HCT116 (cell line): ENCODE measurements around the gene NAT16. TPM values are rescaled to one million over a fixed set of nuclear protein-coding genes. Genes with fewer than 3 reads are reported as not detected.
A peak's percentile ranks its signal among the peaks of the same experiment; 100 is the strongest.

Source experiments
- ATAC-seq: fragments of 200-7000 bp; cut with Tn5 transposase; 2 replicates; pipeline ENCODE4 v1.9.1; 2020; ENCODE audit warnings: mild to moderate bottlenecking, moderate library complexity
- BruUV-seq: library from RNA; stranded (reverse); fragments of 400-500 nt; replicated peaks from 2 replicates; lab custom pipeline; 2021; lab: Mats Ljungman, UMichigan
- CTCF ChIA-PET: fragments of 300-600 bp; sonication (Branson Sonifier 250); formaldehyde crosslinking; loops from one replicate; lab custom pipeline; 2021; ENCODE audit warnings: antibody characterized with exemption; lab: Charles Lee
- POLR2A ChIA-PET: fragments of 300-600, 350-600 bp; sonication (Branson Sonifier 250); formaldehyde crosslinking; loops from one replicate; lab custom pipeline; 2021; ENCODE audit warnings: antibody characterized with exemption; lab: Charles Lee
- RAD21 ChIA-PET, 2 experiments: fragments of 300-600 bp; sonication (Branson Sonifier 250); formaldehyde crosslinking; loops; one replicate each; lab custom pipeline; 2023; ENCODE audit warnings: low total read pairs in 2 of 2; ENCODE audit not compliant: uncharacterized antibody in 2 of 2, unreplicated experiment in 2 of 2, low non-redundant PET in 1 of 2; lab: Charles Lee
- DNase-seq: peaks from one replicate; pipeline ENCODE4 v3.0.0-alpha.2; 2010; ENCODE audit warnings: low read depth, low spot score
- H2AFZ ChIP-seq: fragments of 200-600 bp; shearing (Covaris generic), sonication (generic); 2 replicates; pipeline ENCODE4 v1.6.1; 2017; ENCODE audit warnings: low read depth, mixed run types, mixed read lengths, antibody characterized with exemption, low read length; ENCODE audit not compliant: poor library complexity, severe bottlenecking
- H3K27ac ChIP-seq: 2 replicates; pipeline ENCODE4 v1.5.1; 2012; ENCODE audit warnings: low read depth, low read length
- H3K27me3 ChIP-seq: fragments of 200-600 bp; sonication (generic); 2 replicates; pipeline ENCODE4 v1.6.1; 2016; ENCODE audit warnings: mixed run types, low read length, mixed read lengths; ENCODE audit not compliant: insufficient read depth
- H3K36me3 ChIP-seq, 2 experiments: fragments of 200-500 bp in 1 of 2; fragments of 200-600 bp in 1 of 2; sonication (Bioruptor generic) in 1 of 2; sonication (generic) in 1 of 2; 2 replicates each; pipeline versions ENCODE4 v1.5.1 to v1.6.1; 2014 to 2016; ENCODE audit warnings: low read length in 2 of 2, inconsistent platforms in 1 of 2, mixed read lengths in 1 of 2, mixed run types in 1 of 2; ENCODE audit not compliant: insufficient read depth in 2 of 2, control insufficient read depth in 1 of 2
- H3K4me1 ChIP-seq, 2 experiments: fragments of 200-600 bp in 1 of 2; sonication (generic) in 1 of 2; 2 replicates each; pipeline versions ENCODE4 v1.5.1 to v1.6.1; 2012 to 2017; ENCODE audit warnings: low read length in 2 of 2, inconsistent platforms in 1 of 2, mild to moderate bottlenecking in 1 of 2, mixed read lengths in 1 of 2, mixed run types in 1 of 2, moderate library complexity in 1 of 2; ENCODE audit not compliant: insufficient read depth in 2 of 2, control insufficient read depth in 1 of 2
- H3K4me2 ChIP-seq: fragments of 200-600 bp; sonication (generic); 2 replicates; pipeline ENCODE4 v1.6.1; 2017; ENCODE audit warnings: mixed run types, low read length, mixed read lengths
- H3K4me3 ChIP-seq, 2 experiments: fragments of 200-600 bp in 1 of 2; sonication (generic) in 1 of 2; replicated peaks in 1 of 2; 2 replicates each; pipeline ENCODE4 v1.5.1; 2011 to 2016; ENCODE audit warnings: low read length in 2 of 2, control low read depth in 1 of 2, low read depth in 1 of 2, mild to moderate bottlenecking in 1 of 2, mixed read lengths in 1 of 2, mixed run types in 1 of 2
- H3K79me2 ChIP-seq: fragments of 200-600 bp; sonication (generic); 2 replicates; pipeline ENCODE4 v1.6.1; 2017; ENCODE audit warnings: mild to moderate bottlenecking, mixed run types, low read length, moderate library complexity, mixed read lengths; ENCODE audit not compliant: insufficient read depth
- H3K9ac ChIP-seq: fragments of 200-600 bp; sonication (generic); 2 replicates; pipeline ENCODE4 v1.6.1; 2016; ENCODE audit warnings: low read length, mixed read lengths
- H3K9me2 ChIP-seq: fragments of 200-600 bp; sonication (generic), shearing (Covaris generic); 2 replicates; pipeline ENCODE4 v1.6.1; 2017; ENCODE audit warnings: mixed run types, mild to moderate bottlenecking, moderate library complexity; ENCODE audit not compliant: insufficient read depth
- H3K9me3 ChIP-seq, 2 experiments: fragments of 200-500 bp in 1 of 2; fragments of 200-600 bp in 1 of 2; sonication (Bioruptor generic) in 1 of 2; sonication (generic) in 1 of 2; 2 replicates each; pipeline ENCODE4 v1.6.1; 2014 to 2017; ENCODE audit warnings: low read length in 2 of 2, mixed read lengths in 2 of 2, inconsistent platforms in 1 of 2, low read depth in 1 of 2, mild to moderate bottlenecking in 1 of 2, mixed run types in 1 of 2, moderate library complexity in 1 of 2; ENCODE audit not compliant: control insufficient read depth in 1 of 2, insufficient read depth in 1 of 2
- H4K20me1 ChIP-seq: fragments of 200-600 bp; sonication (generic), shearing (Covaris generic); 2 replicates; pipeline ENCODE4 v1.6.1; 2017; ENCODE audit warnings: mixed run types, mild to moderate bottlenecking, moderate library complexity; ENCODE audit not compliant: insufficient read depth
- CBX3 ChIP-seq: IDR thresholded peaks from 2 replicates; pipeline ENCODE4 v1.6.1; 2012; ENCODE audit warnings: low read depth
- EGR1 ChIP-seq: IDR thresholded peaks from 2 replicates; pipeline ENCODE4 v1.6.1; 2012; ENCODE audit warnings: low read depth
- EZH2 ChIP-seq: fragments of 200-600 bp; sonication (generic); IDR thresholded peaks from 2 replicates; pipeline ENCODE4 v1.6.1; 2017; ENCODE audit warnings: antibody characterized with exemption, mixed run types
- EZH2phosphoT487 ChIP-seq: fragments of 200-600 bp; IDR thresholded peaks from 2 replicates; pipeline ENCODE4 v1.6.1; 2018; ENCODE audit warnings: antibody characterized with exemption, borderline replicate concordance
- JUND ChIP-seq: IDR thresholded peaks from 2 replicates; pipeline ENCODE4 v1.6.1; 2012
- POLR2A ChIP-seq: IDR thresholded peaks from 2 replicates; pipeline ENCODE4 v1.7.0; 2011; ENCODE audit warnings: borderline replicate concordance; ENCODE audit not compliant: insufficient read depth, insufficient read length; ENCODE audit errors: extremely low read depth
- POLR2AphosphoS5 ChIP-seq: IDR thresholded peaks from 2 replicates; pipeline ENCODE4 v1.6.1; 2011; ENCODE audit warnings: mild to moderate bottlenecking, low read depth, low read length, moderate library complexity
- SRF ChIP-seq: IDR thresholded peaks from 2 replicates; pipeline ENCODE4 v1.6.1; 2012; ENCODE audit warnings: low read depth
- TCF7L2 ChIP-seq: IDR thresholded peaks from 2 replicates; pipeline ENCODE4 v1.7.0; 2011; ENCODE audit warnings: borderline replicate concordance, inconsistent platforms; ENCODE audit not compliant: insufficient read depth, insufficient read length; ENCODE audit errors: extremely low read depth
- YY1 ChIP-seq: IDR thresholded peaks from 2 replicates; pipeline ENCODE4 v1.6.1; 2011; ENCODE audit warnings: low read length, low read depth, moderate library complexity, mild to moderate bottlenecking; ENCODE audit not compliant: insufficient replicate concordance; ENCODE audit errors: extremely low read depth
- intact Hi-C: fragments of 100-400 bp; cut with micrococcal nuclease; formaldehyde crosslinking; loops from 2 replicates; pipeline ENCODE4 v1.10.0; 2022
- total RNA-seq: library from RNA; stranded (reverse); gene quantifications from one replicate; pipeline ENCODE4 v1.2.1, GENCODE V29; 2021; ENCODE audit not compliant: unreplicated experiment
- TF ChIP-seq, protein P1 (sequence below): IDR thresholded peaks from 2 replicates; pipeline ENCODE4 v1.6.1; 2012
- TF ChIP-seq, protein P2 (sequence below), 3 experiments: fragments of 200-600 bp in 1 of 3; sonication (generic) in 1 of 3; IDR thresholded peaks in 2 of 3; conservative IDR thresholded peaks in 1 of 3; 2 replicates each; pipeline ENCODE4 v1.5.1; 2012 to 2017; ENCODE audit warnings: low read depth in 2 of 3, low read length in 2 of 3, antibody characterized with exemption in 1 of 3, borderline replicate concordance in 1 of 3, control low read depth in 1 of 3, mild to moderate bottlenecking in 1 of 3, mixed read lengths in 1 of 3, mixed run types in 1 of 3, moderate library complexity in 1 of 3; ENCODE audit not compliant: insufficient read depth in 1 of 3
- TF ChIP-seq, protein P3 (sequence below): IDR thresholded peaks from 2 replicates; pipeline ENCODE4 v1.6.1; 2011; ENCODE audit warnings: mild to moderate bottlenecking, low read length, moderate library complexity; ENCODE audit not compliant: insufficient replicate concordance; ENCODE audit errors: extremely low read depth

The NAT16 gene
- total RNA-seq, 1 experiment from 2014 or later = 2.0 TPM

DNA sequence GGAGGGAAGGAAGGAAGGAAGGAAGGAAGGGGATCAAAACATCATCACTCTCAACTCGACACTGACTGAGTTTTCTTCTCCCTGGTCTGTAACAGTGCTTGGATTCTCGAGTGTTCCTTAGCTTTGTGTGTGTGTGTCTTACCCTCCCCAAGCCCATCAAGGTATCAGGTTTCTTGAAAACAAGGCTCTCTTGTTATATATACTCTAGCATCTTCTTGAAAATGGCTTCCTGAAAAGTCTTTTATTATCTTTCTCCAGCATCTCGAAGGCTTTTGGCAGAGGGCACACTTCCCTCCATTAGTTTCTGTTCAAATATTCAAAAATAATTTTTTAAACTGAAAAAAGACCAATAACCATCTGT is 39.8 kb downstream of the NAT16 start:
- peaks cover 34 to 70% of the 10 kb centered on the region in 2 experiments for H3K4me1 ChIP-seq
- no TSS peak for BruUV-seq
- no peaks in the 10 kb centered on the region for H3K9me2 ChIP-seq
- H3K4me3 ChIP-seq = no peak overlapping the region
- peak overlapping the region; percentile 39; the same call in 1 of the 2 replicates for H3K9ac ChIP-seq
- ATAC-seq = no peak
- no peak for DNase-seq
- H3K9me3 ChIP-seq = no peaks in the 10 kb centered on the region
- H2AFZ ChIP-seq = peak overlapping the region; percentile 79
- TF ChIP-seq TCF7L2 (no peak), YY1 (no peak), POLR2A (no peak), EGR1 (no peak), EZH2phosphoT487 (no peak), EZH2 (no peak)
- TF ChIP-seq, protein P1, sequence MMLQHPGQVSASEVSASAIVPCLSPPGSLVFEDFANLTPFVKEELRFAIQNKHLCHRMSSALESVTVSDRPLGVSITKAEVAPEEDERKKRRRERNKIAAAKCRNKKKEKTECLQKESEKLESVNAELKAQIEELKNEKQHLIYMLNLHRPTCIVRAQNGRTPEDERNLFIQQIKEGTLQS = no peak
- H3K36me3 ChIP-seq = no peaks in the 10 kb centered on the region
- no peaks in the 10 kb centered on the region for H4K20me1 ChIP-seq
- ChIA-PET POLR2A (interaction anchor here (1.2 to 2.5 kb wide), 3 partner anchors 16 to 25 kb away, joined by 5 to 7 read pairs (median 5); partner anchors contain the start of gene VGF), RAD21 (no interaction called here), CTCF (interaction anchor here (1.1 to 6.3 kb wide), 5 partner anchors 16 to 63 kb away, joined by 3 to 99 read pairs (median 4); no protein-coding TSS in a partner anchor)
- intact Hi-C loops = no loop called here
- H3K27me3 ChIP-seq = no peaks in the 10 kb centered on the region
- H3K79me2 ChIP-seq = no peaks in the 10 kb centered on the region
- H3K27ac ChIP-seq = peak overlapping the region; percentile 37; the same call in 1 of the 2 replicates
- peak overlapping the region; percentile 49 for H3K4me2 ChIP-seq

DNA sequence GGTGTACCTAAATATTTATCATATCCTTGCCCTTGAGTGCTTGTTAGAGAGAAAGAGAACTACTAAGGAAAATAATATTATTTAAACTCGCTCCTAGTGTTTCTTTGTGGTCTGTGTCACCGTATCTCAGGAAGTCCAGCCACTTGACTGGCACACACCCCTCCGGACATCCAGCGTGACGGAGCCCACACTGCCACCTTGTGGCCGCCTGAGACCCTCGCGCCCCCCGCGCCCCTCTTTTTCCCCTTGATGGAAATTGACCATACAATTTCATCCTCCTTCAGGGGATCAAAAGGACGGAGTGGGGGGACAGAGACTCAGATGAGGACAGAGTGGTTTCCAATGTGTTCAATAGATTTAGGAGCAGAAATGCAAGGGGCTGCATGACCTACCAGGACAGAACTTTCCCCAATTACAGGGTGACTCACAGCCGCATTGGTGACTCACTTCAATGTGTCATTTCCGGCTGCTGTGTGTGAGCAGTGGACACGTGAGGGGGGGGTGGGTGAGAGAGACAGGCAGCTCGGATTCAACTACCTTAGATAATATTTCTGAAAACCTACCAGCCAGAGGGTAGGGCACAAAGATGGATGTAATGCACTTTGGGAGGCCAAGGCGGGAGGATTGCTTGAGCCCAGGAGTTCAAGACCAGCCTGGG is 41.8 kb downstream of the NAT16 start:
- Histone ChIP-seq H4K20me1 (no peaks in the 10 kb centered on the region), H3K36me3 (no peaks in the 10 kb centered on the region), H3K27ac (peak overlapping the region; percentile 83)
- peak; percentile 97 for DNase-seq
- POLR2A ChIA-PET = interaction anchor here (0.7 to 3.2 kb wide), 2 partner anchors 12 to 53 kb away, joined by 4 to 26 read pairs; partner anchors contain the start of genes SERPINE1 and TRIM56
- TF ChIP-seq JUND (no peak), SRF (no peak), CBX3 (no peak), YY1 (peak; percentile 62), POLR2AphosphoS5 (peak; percentile 68), TCF7L2 (peak; percentile 48)
- TF ChIP-seq, protein P2, sequence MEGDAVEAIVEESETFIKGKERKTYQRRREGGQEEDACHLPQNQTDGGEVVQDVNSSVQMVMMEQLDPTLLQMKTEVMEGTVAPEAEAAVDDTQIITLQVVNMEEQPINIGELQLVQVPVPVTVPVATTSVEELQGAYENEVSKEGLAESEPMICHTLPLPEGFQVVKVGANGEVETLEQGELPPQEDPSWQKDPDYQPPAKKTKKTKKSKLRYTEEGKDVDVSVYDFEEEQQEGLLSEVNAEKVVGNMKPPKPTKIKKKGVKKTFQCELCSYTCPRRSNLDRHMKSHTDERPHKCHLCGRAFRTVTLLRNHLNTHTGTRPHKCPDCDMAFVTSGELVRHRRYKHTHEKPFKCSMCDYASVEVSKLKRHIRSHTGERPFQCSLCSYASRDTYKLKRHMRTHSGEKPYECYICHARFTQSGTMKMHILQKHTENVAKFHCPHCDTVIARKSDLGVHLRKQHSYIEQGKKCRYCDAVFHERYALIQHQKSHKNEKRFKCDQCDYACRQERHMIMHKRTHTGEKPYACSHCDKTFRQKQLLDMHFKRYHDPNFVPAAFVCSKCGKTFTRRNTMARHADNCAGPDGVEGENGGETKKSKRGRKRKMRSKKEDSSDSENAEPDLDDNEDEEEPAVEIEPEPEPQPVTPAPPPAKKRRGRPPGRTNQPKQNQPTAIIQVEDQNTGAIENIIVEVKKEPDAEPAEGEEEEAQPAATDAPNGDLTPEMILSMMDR (IDR thresholded peaks at IDR 0.05 in 2 of 3, conservative IDR thresholded peaks at IDR 0.05 in 1 of 3; ENCODE audit: borderline replicate concordance in 1 of 3, insufficient read depth in 1 of 3, low read depth in 2 of 3, low read length in 2 of 3) = peak in 2 of 3 experiments; percentile 79 to 96; a peak in 4 of 6 replicates
- TF ChIP-seq, protein P3, sequence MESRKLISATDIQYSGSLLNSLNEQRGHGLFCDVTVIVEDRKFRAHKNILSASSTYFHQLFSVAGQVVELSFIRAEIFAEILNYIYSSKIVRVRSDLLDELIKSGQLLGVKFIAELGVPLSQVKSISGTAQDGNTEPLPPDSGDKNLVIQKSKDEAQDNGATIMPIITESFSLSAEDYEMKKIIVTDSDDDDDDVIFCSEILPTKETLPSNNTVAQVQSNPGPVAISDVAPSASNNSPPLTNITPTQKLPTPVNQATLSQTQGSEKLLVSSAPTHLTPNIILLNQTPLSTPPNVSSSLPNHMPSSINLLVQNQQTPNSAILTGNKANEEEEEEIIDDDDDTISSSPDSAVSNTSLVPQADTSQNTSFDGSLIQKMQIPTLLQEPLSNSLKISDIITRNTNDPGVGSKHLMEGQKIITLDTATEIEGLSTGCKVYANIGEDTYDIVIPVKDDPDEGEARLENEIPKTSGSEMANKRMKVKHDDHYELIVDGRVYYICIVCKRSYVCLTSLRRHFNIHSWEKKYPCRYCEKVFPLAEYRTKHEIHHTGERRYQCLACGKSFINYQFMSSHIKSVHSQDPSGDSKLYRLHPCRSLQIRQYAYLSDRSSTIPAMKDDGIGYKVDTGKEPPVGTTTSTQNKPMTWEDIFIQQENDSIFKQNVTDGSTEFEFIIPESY = peak; percentile 76
- TF ChIP-seq, all 23 proteins: peak for 5
- H3K27me3 ChIP-seq = no peaks in the 10 kb centered on the region
- peaks cover 27 to 71% of the 10 kb centered on the region in 2 experiments for H3K4me1 ChIP-seq
- BruUV-seq = TSS peak; percentile 55
- H3K4me2 ChIP-seq = peak overlapping the region; percentile 86
- H3K4me3 ChIP-seq = peak overlapping the region; percentile 10 to 49; a peak in 3 of 4 replicates
- CTCF ChIA-PET = interaction anchor here (0.6 to 2.2 kb wide), 9 partner anchors 11 to 145 kb away, joined by 3 to 16 read pairs (median 3); partner anchors contain the start of genes SERPINE1, TRIM56 and ZNHIT1
- intact Hi-C loops = loop anchor here (1.0 to 5.0 kb wide), 3 partner anchors 44 to 241 kb away; partner anchors contain the start of gene ACHE
- no peaks in the 10 kb centered on the region for H3K79me2 ChIP-seq
- no peaks in the 10 kb centered on the region for H3K9me3 ChIP-seq
- no peaks in the 10 kb centered on the region for H3K9me2 ChIP-seq
- peak overlapping the region; percentile 66 for H3K9ac ChIP-seq
- RAD21 ChIA-PET = interaction anchor here in 1 of 2 experiments (0.5 kb wide), 1 partner anchor 38 kb away, joined by 3 read pairs; no protein-coding TSS in a partner anchor
- peak; percentile 88 for ATAC-seq
- H2AFZ ChIP-seq = no peak overlapping the region
